Islet of Langerhans (tissue), 1 donor: ENCODE results near the gene TBC1D9B.

Experiments used
- FAIRE-seq: peaks from one replicate; lab custom pipeline; 2011; peaks lifted over from hg19 to GRCh38; lab: Jason Lieb, UNC

Gene TBC1D9B

DNA sequence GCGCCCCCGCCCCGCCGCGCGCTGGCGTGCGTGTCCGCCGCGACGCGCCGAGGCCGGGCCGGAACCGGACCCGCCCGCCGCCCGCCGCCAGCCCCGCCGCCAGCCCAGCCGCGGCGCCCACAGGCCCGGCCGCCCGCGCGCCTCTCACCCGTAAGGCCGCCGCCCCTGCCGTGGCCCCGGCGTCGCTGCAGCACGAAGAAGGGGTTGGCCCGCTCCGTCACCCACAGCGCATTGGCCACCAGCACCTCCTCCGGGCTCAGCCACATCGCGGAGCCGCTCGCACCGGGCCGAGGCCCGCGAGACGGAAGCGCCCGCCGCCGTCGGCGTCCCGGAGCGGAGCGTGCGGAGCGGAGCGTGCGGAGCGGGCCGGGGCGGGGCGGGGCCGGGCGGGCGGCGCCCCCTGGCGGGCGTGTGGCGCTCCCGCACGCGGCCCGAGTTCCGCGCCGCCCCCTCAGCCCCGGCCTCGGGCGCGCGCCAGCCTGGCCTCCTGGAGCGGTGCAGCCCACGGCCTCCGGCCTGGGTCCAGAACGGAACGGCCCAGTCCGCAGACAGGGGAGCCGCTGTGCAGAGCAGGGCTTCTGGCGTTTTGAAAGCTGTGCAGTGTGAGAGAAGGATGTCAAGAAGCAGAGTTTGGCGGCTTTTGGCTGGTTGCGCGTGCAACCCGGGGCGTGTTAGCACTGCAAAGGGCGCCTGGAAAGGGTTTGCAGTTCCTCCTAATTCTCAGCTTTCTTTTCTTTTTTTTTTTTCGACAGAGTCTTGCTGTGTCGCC lies at the start of gene TBC1D9B:
TBC1D9B (minus strand) TSS at position 342 of the 769 bp plus-strand sequence; CDS start at position 266, 76 bp downstream.
- FAIRE-seq: no peak

DNA sequence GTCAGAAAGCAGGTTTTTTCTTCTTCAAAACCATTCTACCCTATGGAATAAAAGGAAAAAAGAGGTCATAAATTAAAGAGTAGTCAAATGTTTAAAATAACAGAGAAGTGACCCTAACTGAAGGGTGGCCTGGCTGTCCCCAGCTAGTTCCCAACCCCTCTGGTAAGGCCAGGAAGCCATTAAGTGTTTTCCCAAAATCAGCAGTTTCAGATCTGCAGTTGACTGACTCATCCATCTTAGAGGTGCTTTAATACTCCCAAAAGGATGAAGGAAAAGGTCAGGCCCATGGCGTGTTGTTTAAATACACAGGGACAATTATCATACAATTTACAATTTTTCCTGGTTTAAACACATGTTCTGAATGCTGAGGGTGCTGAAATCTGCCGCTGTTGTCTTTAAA lies 47.9 kb upstream of the TBC1D9B start:
- no peak for FAIRE-seq

DNA sequence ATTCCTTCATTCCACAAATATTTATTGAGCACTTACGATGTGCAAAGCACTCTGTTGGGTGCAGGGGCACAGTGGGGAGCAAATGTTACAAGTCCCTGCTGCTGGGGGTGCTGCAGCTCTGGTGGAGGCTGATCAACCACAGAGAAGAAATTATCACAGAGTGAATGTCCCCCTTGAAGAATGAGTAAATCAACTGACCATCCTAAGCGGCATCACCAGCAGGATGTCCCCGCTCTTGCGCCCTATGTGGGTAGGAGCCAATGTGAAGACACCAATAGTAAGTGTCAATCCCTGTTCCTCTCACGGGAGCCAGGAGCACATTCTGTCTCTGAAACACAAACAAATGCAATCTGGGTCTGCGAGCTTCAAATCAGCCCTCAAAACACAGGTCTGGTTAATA lies 47.4 kb upstream of the TBC1D9B start:
- FAIRE-seq: no peak

DNA sequence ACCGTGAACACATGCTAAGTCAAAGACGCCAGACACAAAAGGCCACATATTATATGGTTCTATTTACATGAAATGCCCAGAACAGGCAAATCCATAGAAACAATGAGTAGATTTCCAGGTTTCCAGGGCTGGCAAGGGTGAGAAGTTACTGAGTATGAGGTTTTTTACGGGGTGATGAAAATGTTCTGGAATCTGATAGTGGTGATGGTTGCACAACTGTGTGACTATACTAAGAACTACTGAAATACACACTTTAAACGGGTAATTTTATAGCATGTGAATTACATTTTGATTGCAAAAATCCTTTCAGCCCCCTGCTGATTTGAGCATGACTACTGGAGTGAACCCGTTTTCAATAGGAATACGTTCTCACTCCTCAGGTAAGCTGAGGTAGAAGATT lies 46.7 kb upstream of the TBC1D9B start:
- peak; percentile 58 for FAIRE-seq

DNA sequence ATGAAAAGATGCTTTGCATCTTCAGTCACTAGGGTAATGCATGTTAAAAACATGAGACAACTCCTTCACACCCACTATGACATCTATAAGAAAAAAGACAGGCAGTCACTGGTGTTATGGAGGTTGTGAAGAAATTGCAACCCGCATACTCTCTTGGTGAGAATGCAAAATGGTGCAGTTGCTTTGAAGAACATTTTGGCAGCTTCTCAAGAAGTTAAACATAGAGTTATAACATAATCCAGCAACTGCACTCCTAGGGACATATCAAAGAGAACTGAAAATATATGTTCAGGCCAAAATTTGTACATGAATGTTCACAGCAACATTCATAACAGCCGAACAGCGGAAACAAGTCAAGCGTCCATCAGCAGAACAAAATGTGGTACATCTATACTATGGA lies 46.3 kb upstream of the TBC1D9B start:
- FAIRE-seq: no peak

DNA sequence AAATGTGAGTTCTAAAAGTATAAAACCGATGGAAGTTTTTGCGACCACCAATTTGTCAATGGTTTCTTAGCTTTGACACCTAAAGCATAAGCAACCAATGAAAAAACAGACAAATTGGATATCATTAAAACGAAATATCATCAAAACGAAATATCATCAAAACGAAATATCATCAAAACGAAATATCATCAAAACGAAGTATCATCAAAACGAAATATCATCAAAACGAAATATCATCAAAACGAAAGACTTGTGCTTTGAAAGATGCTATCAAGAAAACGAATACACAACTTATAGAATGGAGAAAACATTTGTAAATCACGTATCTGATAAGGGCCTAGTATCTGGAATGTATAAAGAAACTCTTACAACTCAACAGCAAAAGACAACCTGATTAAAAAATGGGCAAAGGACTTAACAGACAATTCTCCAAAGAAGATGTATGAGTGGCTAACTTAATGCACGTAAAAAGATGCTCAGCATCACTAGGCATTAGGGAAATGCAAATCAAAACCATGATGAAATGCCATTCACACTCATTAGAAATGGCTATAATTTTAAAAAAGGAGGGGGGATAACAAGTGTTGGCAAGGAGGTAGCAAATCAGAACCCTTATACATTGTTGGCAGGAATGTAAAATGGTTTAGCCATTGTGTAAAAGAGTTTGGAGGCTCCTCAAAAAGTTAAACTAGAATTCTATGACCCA lies 29.4 kb upstream of the TBC1D9B start:
- FAIRE-seq: no peak

DNA sequence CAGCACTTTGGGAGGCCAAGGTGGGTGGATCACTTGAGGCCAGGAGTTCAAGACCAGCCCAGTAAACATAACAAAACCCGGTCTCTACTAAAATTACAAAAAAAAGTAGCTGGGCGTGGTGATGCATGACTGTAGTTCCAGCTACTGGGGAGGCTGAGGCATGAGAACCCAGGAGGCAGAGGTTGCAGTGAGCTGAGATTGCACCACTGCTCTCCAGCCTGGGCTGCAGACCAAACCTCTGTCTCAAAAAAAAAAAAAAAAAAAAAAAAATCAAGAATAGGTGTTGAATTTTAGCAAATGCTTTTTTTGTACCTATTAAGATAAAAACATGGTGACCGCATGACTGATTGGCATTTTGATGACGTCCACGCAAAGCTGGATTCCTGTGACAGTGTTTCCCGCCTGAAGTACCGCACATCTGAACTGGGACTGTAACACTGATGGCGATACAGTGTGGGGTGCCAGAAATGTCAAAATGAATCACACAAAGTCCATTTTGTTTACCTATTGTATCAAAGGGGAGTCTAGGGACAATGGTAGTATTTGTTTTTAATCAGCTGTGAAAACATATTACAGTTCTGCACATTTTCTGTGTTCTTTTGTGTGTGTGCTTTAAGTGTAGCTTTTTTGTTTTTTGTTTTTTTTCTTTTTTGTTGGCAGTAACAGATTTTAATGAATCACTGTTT lies 23.2 kb upstream of the TBC1D9B start:
- FAIRE-seq: no peak

DNA sequence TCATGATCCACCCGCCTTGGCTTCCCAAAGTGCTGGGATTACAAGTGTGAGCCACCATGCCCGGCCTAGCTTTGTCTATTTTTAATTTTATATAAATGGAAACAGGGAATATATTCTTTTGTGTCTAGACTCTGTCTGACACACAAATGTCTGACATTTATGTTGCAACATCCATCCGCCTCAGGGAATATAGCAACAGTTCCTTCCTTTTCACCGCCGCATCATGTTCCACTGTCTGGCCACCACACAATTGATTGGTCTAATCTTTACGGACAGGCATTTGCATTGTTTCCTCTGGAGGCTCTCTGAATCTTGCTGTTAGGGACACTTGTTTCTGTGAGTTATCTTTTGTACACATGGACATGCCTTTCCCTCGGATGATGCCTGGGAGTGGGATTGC lies 20.1 kb upstream of the TBC1D9B start:
- no peak for FAIRE-seq

DNA sequence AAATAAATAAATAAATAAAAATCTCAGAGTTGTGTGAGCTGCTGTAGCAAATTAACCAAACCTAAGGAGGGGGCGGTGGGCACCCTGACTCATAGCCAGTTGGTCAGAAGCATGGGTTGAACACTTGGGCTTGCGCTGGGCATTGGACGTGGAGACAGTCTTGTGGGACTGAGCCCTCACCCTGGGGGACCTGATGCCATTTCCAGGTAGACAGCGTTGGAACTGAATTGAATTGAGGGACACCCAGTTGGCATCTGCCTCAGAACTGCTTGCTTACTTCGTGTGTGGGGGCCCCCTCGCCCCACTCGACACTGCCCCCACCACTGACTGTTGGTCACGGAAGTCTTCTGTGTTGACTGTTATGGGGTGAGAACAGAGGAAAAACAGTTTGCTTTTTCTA lies 19.0 kb upstream of the TBC1D9B start:
- FAIRE-seq: no peak

GRCh38 chr5:179923436-179923835 lies 15.7 kb upstream of the TBC1D9B start:
- no peak for FAIRE-seq

GRCh38 chr5:179920175-179920574 lies 12.5 kb upstream of the TBC1D9B start:
- FAIRE-seq: no peak

DNA sequence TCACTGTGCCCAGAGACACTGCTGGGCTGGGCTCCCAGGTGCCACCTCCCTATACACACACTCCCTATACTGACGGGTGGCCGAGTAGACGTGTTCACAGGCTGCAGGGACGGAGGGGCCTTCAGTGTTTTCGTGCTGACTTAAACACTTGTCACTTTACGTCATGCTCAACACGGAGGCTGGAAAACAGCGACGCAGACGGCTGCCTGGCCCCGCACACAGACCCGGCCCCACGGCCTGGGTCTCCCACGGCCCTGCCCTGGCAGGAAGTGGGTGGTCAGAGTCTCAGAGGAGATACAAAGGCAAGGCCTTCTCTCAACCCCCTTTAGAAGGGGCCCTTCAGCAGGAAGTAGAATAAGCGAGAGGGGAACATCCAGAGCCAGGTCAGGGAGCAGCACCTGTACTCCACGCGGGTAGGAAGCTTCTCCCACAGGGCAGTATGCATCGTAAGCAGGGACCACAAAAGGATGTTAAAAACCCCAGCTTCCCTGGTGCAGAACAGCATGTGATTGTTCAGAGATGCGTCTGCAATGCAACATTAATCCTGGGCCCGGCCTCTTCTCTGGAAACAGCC lies 11.9 kb upstream of the TBC1D9B start:
- no peak for FAIRE-seq

GRCh38 chr5:179918742-179919486 lies 11.2 kb upstream of the TBC1D9B start:
- no peak for FAIRE-seq

GRCh38 chr5:179916523-179916922 lies 8.8 kb upstream of the TBC1D9B start:
- FAIRE-seq: no peak

- FAIRE-seq: no peak
Measured at GRCh38 chr5:179915406-179915935, 7.8 kb upstream of the TBC1D9B start.

DNA sequence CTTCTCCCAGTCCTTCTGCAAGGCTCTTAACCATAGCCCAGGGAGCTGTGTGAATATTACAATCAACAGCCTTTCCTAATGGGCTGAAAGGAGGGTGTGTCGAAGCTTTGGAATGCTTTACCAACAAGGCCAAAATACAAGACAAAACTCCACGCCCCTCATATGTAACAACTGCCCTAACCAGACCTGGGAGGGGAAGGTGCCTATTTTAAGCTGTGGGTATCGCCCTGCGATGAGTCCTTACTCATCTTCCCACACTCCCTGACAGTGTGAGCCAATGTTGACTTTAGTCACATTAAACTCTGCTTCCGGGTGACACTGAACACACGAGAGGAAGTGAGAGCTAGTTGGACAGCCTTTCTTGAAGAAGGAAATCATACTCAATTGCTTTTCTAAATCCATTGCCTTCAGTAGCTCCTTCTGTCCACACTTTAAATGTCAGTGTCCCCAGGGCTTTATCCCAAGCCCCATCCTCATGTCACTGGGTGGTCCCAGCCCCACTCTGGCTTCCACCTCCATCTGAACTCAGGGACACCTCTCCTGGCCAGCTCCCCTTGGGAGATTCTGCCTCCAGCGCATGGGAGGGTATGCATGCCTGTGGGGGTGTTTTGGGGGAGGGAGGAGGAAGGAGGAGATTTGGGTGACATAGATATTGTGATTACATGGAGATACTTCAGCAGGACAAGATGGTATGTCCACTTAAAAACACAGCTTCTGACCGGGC lies 6.5 kb upstream of the TBC1D9B start:
- no peak for FAIRE-seq

DNA sequence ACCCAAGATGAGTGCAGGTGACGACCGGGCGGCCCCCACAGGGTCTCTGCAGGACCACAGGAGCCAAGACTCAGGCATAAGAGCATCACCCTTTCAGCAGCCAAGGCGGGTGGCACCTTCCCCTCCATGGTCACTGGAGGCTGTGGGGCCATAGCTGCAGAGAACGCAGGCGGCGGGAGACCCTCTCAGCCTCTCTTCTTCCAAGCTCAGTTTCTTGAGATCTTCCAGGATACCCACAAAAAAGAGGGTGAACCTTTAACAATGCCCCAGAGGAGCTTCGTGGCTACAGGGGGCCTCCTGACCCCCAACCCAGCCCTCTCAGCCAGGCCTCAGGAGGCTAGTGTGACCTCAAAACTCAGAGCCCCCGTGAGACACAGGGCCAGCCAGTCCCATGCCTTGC lies 5.8 kb upstream of the TBC1D9B start:
- no peak for FAIRE-seq

- FAIRE-seq: no peak
Measured at GRCh38 chr5:179912951-179913350, 5.3 kb upstream of the TBC1D9B start.

GRCh38 chr5:179912386-179912785 lies 4.7 kb upstream of the TBC1D9B start:
- FAIRE-seq: no peak

GRCh38 chr5:179909224-179909623 lies 1.5 kb upstream of the TBC1D9B start:
- no peak for FAIRE-seq

GRCh38 chr5:179908528-179908927 lies 831 bp upstream of the TBC1D9B start:
- FAIRE-seq: no peak
